ENCODE results near the gene KRT81. TPM values are rescaled to one million over a fixed set of nuclear protein-coding genes. Genes with fewer than 3 reads are reported as not detected.

Gene KRT81
- total RNA-seq, 1 experiment from 2014 or later: 0.90 TPM

GRCh38 chr12:52260361-52261207, 30.8 kb downstream of the KRT81 start:
- DNase-seq (ENCODE audit: low read depth, low spot score): no peak
- no peaks in the 10 kb centered on the region for H3K27me3 ChIP-seq (ENCODE audit: control insufficient read depth, insufficient read depth, low read length)

GRCh38 chr12:52259657-52260243, 31.6 kb downstream of the KRT81 start:
- Histone ChIP-seq H3K9me3 (ENCODE audit: control insufficient read depth, insufficient read depth, low read depth, low read length) (no peaks in the 10 kb centered on the region), H3K27ac (ENCODE audit: low read length) (peak overlapping the region; percentile 48), H3K36me3 (ENCODE audit: control insufficient read depth, insufficient read depth, low read length) (no peaks in the 10 kb centered on the region), H3K4me3 (ENCODE audit: low read depth in 2 of 2, low read length in 2 of 2) (no peak overlapping the region), H3K27me3 (ENCODE audit: control insufficient read depth, insufficient read depth, low read length) (no peaks in the 10 kb centered on the region), H3K4me1 (ENCODE audit: control insufficient read depth, insufficient read depth, low read length) (no peaks in the 10 kb centered on the region)
- in situ Hi-C loops (cut with HindIII; ENCODE audit: low pct_unique_long_range_greater_than_20kb, low sequenced_read_pairs) (no loop called here), intact Hi-C loops (cut with micrococcal nuclease; ENCODE audit: unreplicated experiment) (no loop called here)
- BruUV-seq (replicated peaks): no TSS peak
- ChIA-PET POLR2A (no interaction called here), CTCF (no interaction called here)
- DNase-seq (ENCODE audit: low read depth, low spot score) (no peak), ATAC-seq (no peak)
- TF ChIP-seq POLR2AphosphoS5 (IDR thresholded peaks at IDR 0.05; ENCODE audit: low read depth, low read length) (no peak), TCF7L2 (IDR thresholded peaks at IDR 0.05; ENCODE audit: low read depth, low read length) (no peak), CTCF (IDR thresholded peaks at IDR 0.05) (no peak), SIN3A (IDR thresholded peaks at IDR 0.05; ENCODE audit: borderline replicate concordance, insufficient read depth, low read depth, low read length) (no peak)

More at GRCh38 chr12:52260361-52261207, 30.8 kb downstream of the KRT81 start:
- Histone ChIP-seq H3K4me1 (ENCODE audit: control insufficient read depth, insufficient read depth, low read length) (no peaks in the 10 kb centered on the region), H3K4me3 (ENCODE audit: low read depth in 2 of 2, low read length in 2 of 2) (no peak overlapping the region), H3K36me3 (ENCODE audit: control insufficient read depth, insufficient read depth, low read length) (no peaks in the 10 kb centered on the region), H3K9me3 (ENCODE audit: control insufficient read depth, insufficient read depth, low read depth, low read length) (no peaks in the 10 kb centered on the region), H3K27ac (ENCODE audit: low read length) (peak overlapping the region; percentile 48)
- in situ Hi-C loops (cut with HindIII; ENCODE audit: low pct_unique_long_range_greater_than_20kb, low sequenced_read_pairs) (no loop called here), intact Hi-C loops (cut with micrococcal nuclease; ENCODE audit: unreplicated experiment) (no loop called here)
- ChIA-PET CTCF (no interaction called here), POLR2A (no interaction called here)
- TF ChIP-seq TCF7L2 (IDR thresholded peaks at IDR 0.05; ENCODE audit: low read depth, low read length): no peak
- TF ChIP-seq CTCF (IDR thresholded peaks at IDR 0.05): no peak
- TF ChIP-seq SIN3A (IDR thresholded peaks at IDR 0.05; ENCODE audit: borderline replicate concordance, insufficient read depth, low read depth, low read length): no peak
- TF ChIP-seq POLR2AphosphoS5 (IDR thresholded peaks at IDR 0.05; ENCODE audit: low read depth, low read length): no peak
- TF ChIP-seq REST (IDR thresholded peaks at IDR 0.05; ENCODE audit: insufficient read depth in 1 of 2, low read depth in 2 of 2, low read length in 1 of 2): no peak
- BruUV-seq (replicated peaks): no TSS peak
- no peak for ATAC-seq

All from Panc1 (cell line).